GM19043 (cell line): Measurements from ENCODE around the gene NCAPD2.
"Not testable (repeated sequence)": the region's sequence is repeated elsewhere in the genome, so short reads cannot be mapped to it uniquely, and the experiment has no call there.

ENCODE experiments used
- ATAC-seq: cut with Tn5 transposase; IDR thresholded peaks from one replicate; pipeline ENCODE4 v1.9.1; 2021; ENCODE audit warnings: low read depth; ENCODE audit not compliant: unreplicated experiment

The NCAPD2 gene

DNA sequence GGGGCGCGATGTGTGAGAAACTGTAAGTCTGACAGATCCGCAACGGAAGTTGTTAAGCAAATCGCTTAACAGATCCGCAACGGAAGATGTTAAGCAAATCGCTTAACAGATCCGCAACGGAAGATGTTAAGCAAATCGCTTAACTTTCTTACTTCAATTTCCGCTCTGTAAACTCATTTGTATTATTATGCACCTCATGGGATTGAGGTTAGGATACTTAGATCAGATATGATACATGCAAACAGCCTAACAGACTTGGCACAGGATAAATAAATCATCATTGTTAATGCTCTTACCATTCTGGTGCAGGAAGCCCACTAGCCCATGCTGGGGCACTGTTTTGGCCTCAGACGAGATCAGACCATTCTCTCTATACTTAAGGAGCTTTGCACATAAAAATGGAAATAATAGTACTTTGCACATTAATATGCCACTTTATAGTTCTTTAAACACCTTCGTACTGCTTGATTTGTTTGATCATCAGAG, 399 bp downstream of the NCAPD2 start:
- no peak for ATAC-seq

DNA sequence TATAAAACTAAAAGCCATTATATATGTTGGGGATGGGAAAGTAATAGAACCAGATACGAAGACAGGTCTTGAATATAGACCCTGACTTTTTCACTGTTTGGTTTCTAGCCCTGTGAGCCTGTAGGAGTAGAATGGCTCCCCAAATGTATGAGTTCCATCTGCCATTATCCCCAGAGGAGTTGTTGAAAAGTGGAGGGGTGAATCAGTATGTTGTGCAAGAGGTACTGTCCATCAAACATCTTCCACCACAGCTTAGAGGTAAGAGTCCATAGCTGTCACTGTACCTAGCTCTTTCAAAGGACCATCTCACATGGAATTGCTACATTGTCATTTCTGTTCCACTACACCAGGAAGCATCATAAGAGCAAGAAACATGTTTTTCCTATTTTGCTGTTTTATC, 1.1 kb downstream of the NCAPD2 start:
- no peak for ATAC-seq

DNA sequence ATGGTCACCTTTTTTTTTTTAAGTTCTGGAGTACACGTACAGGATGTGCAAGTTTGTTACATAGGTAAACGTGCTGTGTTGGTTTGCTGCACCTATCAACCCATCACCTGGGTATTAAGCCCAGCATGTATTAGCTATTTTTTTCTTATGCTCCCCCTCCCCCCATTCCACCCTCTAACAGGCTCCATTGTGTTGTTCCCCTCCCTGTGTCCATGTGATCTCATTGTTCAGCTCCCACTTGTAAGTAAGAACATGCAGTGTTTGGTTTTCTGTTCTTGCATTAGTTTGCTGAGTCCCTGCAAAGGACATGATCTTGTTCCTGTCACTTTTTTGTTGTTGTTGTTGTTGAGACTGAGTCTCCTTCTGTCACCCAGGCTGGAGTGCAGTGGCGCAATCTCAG, 3.4 kb downstream of the NCAPD2 start:
- ATAC-seq, result not testable (repeated sequence)

DNA sequence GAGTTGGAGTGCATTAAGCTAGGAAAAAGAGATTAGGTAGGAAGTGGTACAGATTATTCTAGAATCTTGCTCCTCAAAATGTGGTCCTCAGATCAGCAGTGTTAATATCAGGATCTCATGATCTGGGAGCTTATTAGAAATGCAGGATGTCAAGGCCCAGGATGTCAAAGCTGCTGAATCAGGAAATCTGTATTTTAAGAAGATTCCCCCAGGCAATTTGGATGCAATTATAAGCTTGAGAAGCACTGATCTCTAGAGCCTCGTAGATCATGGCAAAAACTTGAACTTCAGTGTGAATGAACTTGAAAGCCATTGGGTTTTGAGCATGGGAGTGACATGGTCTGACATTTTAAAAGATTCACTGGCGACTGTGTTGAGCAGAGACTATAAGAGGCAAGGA, 6.6 kb downstream of the NCAPD2 start:
- ATAC-seq, result no peak

DNA sequence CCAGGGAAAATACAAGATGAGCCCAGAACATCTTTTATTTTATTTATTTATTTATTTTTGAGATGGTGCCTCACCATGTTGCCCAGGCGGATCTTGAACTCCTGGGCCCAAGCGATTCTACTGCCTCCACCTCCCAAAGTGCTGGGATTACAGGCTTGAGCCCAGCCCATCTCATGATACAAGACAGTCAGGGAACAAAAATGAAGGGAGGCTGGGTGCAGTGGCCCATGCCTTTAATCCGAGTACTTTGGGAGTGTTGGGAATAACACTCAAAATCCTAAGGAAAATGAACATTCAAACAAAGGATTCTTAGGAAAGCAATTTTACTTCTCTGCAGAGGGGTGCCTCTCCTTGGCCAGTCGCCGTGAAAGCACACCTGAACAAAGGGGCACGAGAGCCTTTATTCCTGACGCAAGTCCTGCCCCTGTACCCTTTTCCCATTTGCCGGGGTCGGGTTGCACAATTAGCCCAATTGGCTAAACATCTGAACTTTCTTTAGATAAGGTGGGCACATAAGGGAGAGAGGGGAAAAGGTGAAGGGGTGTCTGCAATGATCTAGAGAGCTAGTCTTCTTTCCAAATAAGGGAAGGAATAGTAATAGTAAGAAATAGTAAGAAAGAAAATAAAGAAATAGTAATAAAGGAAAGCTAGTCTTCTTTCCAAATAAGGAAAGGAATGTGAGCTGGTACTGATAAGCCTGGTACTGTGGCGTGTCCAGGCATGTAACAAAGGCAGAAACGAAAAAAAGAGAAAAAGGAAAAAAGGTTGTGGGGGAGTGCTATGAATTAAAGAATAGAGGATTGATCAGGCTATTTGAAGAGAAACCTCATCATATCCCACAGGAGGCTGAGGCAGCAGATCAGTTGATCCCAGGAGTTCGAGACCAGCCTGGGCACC, 13.4 kb downstream of the NCAPD2 start:
- no peak for ATAC-seq

DNA sequence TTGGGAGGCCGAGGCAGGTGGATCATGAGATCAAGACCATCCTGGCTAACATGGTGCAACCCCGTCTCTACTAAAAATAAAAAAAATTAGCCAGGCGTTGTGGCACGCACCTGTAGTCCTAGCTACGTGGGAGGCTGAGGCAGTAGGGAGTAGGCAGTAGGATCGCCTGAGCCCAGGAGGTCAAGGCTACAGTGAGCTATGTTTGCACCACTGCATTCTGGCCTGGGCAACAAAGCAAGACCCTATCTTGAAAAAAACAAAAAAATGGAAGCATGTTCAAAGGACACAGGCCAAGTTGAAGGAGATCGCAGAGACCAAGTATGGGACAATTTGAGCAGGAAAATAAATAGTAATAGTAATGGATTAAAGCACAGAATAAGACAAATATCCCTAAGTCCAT, 14.2 kb downstream of the NCAPD2 start:
- no peak for ATAC-seq

DNA sequence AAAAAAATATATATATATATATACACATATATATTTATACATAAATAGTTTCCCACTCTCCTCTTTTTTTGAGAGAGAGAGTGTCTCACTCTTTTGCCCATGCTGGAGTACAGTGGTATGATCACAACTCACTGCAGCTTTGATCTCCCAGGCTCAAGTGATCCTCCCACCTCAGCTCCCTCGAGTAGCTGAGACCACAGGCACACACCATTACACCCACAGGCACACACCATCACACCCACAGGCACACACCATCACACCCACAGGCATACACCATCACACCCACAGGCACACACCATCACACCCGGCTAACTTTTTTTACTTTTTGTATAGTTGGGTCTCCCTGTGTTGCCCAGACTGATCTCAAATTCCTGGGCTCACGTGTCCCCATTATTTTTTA, 26.3 kb downstream of the NCAPD2 start:
- no peak for ATAC-seq

DNA sequence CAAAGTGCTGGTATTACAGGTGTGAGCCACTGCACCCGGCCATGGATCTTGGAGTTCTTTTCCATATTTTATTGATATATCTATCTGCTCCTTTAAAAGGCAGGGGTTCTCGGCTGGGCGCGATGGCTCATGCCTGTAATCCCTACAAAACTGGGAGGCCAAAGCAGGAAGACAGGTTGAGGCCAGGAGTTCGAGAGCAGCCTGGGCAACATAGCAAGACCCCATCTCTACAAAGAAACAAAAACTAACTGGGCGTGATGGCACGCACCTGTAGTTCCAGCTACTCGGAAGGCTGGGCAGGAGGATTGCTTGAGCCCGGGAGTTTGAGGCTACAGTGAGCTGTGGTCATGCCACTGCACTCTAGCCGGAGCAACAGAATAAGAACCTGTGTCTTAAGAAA, 28.3 kb downstream of the NCAPD2 start:
- no peak for ATAC-seq

DNA sequence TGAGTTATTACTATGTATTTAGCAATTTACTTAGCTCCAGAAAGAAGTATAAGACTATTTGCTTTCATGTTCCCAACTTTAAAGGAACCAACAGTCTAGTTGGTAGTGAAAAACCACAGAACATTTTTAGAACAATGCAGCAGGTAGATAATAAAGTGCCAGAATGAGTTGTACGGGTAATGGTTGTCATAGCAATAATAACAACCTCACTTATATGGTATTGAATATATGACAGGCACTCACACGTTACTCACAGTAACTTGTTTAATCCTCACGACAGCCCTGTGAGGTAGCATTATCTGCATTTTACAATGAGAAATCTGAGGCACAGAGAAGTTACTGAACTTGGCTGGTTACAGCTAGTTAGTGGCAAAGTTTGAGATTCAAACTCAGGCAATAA, 29.8 kb downstream of the NCAPD2 start:
- ATAC-seq, result no peak

DNA sequence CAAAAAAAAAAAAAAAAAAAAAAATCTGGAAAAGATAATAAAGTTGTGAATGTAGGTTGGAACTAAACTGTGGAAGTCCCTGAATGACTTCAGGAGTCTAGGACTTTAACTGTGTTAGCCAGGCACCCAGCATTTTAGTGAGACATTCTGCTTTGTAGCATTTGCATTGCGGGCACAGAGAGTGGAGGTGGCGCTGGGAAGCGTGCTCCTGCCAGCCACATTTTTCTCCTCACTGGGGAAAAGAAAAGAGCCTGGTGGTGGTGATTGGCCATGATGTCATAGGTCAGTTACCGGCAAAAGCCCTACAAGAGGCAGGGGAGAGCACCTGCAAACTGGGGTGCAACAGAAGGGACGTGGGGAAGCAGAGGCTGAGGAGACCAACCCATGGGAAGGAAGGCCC, 30.7 kb downstream of the NCAPD2 start:
- no peak for ATAC-seq

DNA sequence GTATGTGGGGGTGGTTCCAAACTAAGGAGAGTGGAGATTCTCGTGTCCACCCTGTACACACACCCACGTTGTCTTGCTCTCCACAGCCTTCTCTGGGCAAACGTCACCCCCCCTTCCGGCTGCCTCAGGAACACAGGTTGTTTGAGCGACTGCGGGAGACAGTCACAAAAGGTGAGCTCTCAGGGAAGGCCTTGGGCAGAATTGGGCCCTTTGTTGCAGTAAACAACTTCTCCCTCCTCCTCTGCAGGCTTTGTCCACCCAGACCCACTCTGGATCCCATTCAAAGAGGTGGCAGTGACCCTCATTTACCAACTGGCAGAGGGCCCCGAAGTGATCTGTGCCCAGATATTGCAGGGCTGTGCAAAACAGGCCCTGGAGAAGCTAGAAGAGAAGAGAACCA, 32.3 kb downstream of the NCAPD2 start:
- no peak for ATAC-seq

DNA sequence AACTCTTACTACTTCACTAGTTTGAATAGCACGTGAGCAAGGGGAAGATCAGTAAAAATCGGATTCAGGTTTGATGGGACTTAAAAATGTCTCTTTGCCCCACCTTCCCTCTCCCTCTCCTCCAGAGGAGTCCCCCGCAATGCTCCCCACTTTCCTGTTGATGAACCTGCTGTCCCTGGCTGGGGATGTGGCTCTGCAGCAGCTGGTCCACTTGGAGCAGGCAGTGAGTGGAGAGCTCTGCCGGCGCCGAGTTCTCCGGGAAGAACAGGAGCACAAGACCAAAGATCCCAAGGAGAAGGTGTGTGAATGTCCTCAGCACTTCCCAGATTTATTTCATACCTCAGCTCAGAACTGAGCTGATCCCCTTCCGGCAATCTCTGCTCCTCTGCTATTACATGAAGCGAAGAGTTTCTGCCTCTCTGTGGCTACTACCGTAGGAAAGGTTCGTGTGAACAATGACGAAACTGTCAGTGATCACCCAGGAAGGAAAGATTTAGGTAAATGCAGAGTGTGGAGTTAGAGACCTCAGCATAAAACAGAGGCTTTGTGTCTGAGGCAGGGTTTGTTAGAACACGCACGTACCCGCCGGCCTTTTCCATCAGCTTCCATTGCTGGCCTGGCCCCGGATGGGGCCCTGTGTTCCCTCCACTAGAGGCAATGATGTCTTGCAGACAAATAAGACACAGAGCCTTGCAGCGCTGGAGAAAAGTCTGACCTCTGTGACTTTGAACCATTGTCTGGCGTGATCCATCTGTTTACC, 33.0 kb downstream of the NCAPD2 start:
- no peak for ATAC-seq

DNA sequence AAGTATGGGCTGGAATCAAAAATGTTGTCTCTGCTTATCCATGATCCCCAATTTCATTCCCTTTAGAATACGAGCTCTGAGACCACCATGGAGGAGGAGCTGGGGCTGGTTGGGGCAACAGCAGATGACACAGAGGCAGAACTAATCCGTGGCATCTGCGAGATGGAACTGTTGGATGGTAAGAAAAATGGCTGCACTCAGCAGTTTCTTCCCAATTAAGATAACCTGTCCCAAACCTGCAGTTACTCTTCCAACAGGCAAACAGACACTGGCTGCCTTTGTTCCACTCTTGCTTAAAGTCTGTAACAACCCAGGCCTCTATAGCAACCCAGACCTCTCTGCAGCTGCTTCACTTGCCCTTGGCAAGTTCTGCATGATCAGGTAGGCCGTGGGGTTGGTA, 33.8 kb downstream of the NCAPD2 start:
- no peak for ATAC-seq

DNA sequence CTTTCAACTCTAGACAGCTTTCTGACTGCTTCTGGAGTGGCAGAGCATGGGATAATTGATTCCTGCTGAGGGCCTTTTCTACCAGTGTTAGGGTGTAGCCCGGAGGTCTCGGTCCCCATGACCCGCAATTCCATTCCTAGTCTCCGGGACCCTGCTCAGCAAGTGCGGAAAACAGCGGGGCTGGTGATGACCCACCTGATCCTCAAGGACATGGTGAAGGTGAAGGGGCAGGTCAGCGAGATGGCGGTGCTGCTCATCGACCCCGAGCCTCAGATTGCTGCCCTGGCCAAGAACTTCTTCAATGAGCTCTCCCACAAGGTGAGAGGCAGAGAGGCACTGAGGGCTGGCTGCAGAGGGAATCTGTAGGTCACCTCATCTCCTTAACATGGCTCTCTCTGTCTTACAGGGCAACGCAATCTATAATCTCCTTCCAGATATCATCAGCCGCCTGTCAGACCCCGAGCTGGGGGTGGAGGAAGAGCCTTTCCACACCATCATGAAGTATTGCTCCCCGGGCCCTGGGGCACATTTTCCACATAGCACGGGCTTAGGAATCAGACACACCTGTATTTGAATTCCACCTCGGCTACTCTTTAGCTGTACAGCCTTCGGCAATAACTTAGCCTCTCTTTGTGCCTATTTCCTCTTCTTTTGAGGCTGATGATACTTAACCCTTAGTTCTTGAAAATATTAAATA, 34.8 kb downstream of the NCAPD2 start:
- ATAC-seq, result no peak

DNA sequence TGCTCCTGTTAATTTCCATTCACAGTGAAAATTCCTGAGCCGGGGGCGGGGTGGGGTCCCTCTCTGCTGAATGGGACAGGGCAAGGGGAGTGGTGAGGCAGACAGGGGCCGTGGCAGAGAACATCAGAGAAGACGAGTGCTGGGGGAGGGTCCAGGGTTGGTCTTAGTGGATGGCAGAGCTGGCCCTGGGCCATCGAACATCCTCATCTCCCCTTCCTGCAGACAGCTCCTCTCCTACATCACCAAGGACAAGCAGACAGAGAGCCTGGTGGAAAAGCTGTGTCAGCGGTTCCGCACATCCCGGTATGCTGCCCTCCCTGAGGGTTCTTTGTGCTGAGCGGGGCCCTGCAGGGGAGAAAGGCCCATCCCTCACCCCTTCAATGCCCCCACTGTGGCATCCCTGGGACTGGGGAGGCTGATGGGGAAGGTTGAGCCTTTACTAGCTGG, 35.4 kb downstream of the NCAPD2 start:
- ATAC-seq, result no peak

DNA sequence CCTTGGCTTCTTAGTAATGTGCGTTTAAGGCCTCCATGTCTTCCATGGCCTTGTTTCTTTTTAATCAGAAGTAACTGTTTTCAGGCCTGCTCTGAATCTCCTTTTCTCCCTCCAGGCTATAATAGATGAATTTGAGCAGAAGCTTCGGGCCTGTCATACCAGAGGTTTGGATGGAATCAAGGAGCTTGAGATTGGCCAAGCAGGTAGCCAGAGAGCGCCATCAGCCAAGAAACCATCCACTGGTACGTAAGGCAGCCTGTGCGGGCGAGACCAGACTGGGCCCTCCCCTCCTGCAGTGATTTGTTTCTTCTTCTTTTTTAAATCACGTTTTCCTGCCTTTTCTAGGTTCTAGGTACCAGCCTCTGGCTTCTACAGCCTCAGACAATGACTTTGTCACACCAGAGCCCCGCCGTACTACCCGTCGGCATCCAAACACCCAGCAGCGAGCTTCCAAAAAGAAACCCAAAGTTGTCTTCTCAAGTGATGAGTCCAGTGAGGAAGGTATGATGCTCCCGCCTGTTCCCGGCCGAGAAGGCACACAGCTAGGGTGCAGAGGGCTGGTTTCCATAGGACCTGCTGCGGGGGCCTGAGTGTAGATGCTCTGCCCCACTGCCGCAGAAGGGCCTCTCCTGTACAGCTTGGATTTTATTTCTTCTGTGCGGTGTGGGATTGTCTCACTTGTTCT, 36.8 kb downstream of the NCAPD2 start:
- ATAC-seq, result no peak

DNA sequence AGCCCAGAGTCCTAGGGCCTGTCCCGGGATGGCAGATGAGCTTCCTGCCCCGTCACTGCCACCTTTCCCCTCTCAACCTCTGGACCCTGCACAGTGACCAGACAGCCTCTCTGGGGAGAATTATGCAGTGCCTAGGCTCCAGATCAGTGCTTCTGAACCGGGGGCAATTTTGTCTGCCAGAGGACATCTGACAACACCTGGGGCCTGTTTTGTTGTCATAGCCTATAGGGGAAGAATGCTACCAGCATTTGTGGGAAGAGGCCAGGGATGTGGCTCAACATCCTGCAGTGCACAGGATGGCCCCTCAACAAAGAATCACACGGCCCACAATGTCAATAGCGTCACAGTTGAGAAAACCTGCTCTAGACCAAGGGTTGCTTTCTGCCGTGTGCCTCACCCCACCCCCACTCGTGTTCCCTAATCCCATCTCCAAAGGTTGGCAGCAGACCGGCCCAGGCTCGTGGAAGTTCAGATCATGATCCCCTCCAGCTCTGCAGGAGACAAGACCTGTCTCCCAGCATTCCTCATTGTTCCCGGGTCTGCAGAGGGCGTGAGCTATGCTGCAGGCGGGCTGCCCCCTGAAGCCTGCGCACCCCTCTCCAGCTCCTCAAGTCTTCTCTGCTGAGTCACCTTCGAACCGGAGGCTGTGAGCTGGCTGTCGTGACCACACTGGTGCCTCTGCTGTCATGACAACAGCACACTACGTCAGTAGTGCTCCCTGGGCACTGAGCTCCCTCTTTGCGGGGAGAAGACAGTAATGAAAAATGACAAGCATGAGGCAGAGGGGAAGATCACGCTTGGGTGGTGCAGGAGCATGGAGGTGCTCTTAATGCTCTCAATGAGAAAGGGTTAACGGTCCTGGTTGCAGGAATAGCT, 38.4 kb downstream of the NCAPD2 start:
- ATAC-seq, result no peak

DNA sequence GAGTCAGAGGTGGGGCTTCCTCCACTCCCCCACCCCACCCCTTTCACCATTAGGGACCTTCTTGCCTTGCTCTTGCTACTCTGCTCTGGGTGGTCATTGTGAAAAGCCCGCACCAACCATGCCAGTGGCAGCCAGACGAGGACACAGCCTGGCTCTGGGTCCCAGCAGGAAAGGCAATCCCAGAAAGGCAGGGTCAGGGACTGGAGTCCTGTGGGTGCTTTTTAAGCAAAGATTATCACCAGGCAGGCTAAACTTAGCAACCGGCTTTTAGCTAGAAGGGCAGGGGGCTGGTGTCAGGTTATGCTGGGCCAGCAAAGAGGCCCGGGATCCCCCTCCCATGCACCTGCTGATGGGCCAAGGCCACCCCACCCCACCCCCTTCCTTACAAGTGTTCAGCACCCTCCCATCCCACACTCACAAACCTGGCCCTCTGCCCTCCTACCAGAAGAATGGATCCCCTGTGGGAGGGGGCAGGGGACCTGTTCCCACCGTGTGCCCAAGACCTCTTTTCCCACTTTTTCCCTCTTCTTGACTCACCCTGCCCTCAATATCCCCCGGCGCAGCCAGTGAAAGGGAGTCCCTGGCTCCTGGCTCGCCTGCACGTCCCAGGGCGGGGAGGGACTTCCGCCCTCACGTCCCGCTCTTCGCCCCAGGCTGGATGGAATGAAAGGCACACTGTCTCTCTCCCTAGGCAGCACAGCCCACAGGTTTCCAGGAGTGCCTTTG, 39.2 kb downstream of the NCAPD2 start:
- peak; percentile 12 for ATAC-seq

DNA sequence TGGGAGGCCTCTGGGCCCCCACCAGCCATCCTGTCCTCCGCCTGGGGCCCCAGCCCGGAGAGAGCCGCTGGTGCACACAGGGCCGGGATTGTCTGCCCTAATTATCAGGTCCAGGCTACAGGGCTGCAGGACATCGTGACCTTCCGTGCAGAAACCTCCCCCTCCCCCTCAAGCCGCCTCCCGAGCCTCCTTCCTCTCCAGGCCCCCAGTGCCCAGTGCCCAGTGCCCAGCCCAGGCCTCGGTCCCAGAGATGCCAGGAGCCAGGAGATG, 39.7 kb downstream of the NCAPD2 start:
- ATAC-seq, result peak; percentile 2
